GM18520 (cell line): ENCODE data around the gene BLZF1.
"Not testable (repeated sequence)": the region's sequence is repeated elsewhere in the genome, so short reads cannot be mapped to it uniquely, and the experiment has no call there.

Experiments
- ATAC-seq: cut with Tn5 transposase; IDR thresholded peaks from one replicate; pipeline ENCODE4 v1.9.1; 2021; ENCODE audit not compliant: unreplicated experiment

Gene BLZF1

DNA sequence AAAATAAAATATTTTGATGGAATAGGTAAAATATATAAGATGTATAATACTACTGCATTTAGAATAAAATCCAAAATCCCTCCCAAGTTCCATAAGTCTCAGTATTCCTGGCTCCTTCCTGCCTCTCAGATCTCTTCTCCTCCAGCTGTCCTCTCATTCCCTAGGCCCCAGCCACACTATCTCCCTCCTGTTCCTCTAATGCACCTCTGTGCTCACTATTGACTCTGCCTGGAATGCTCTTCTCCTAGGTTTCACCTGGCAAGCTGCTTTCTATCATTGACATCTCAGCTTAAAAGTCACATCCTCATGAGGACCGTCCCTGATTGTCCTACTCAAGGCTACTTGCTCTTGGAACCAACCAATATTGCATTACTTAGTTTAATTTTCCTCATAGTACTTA lies 7.6 kb upstream of the BLZF1 start:
- no peak for ATAC-seq

DNA sequence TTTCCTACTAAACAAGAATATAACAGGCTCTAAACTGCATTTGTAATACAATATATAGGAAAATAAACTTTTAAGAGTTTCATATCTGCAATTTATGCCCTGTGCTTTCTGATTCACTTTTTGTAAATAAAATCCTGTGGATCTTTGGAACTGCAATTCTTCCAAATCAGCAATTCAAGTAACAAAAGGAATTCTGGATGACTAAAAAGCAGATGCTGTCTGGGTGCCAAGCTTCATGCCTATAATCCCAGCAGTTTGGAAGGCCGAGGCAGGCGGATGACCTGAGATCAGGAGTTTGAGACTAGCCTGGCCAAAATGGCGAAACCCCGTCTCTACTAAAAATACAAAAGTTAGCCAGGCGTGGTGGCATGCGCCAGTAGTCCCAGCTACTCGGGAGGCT lies 6.7 kb upstream of the BLZF1 start:
- no peak for ATAC-seq

DNA sequence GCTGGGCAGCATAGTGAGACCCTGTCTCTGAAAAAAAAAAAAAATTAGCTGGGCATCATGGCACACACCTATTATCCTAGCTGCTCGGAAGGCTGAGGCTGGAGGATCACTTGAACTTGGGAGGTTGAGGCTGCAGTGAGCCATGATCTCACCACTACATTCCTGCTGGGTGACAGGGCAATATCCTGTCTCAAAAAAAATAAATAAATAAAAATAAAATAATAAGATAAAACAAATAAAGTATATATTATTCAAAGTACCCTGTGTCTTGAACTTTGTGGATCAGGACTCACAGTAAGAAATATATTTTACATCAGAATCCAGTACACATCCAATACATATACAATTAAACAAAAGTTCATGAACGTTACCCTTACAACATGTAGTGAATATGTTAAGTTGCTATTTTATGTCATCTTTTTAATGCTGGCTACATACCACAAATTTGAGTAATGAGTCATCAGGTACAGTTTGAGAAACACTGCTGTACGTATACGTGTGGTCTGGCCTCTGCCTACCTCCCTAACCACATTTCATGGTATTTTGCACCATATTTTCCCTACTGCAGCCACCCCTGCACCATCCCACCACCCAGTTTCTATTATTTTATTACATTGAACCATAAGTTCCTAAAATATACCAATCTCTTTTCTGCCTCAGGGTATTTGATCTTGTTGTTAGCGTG lies 4.8 kb upstream of the BLZF1 start:
- peak; percentile 32 for ATAC-seq

DNA sequence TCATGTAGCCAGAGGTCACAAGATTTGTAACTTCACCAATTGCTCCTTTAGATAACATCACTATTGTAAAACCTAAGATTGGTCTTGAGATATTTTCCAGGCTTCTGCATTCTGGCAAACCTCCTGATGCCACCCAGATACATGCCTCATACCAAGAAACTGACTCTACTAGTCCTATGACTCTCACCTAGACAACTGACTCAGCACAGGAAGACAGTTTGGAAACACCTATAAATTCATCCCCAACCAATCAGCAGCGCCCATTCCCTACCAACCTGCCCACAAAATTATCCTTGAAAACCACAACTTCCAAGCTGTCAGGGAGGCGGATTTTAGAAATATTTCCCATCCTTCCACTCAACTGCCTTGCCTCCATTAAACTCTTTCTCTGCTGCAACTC lies 3.0 kb upstream of the BLZF1 start:
- no peak for ATAC-seq

DNA sequence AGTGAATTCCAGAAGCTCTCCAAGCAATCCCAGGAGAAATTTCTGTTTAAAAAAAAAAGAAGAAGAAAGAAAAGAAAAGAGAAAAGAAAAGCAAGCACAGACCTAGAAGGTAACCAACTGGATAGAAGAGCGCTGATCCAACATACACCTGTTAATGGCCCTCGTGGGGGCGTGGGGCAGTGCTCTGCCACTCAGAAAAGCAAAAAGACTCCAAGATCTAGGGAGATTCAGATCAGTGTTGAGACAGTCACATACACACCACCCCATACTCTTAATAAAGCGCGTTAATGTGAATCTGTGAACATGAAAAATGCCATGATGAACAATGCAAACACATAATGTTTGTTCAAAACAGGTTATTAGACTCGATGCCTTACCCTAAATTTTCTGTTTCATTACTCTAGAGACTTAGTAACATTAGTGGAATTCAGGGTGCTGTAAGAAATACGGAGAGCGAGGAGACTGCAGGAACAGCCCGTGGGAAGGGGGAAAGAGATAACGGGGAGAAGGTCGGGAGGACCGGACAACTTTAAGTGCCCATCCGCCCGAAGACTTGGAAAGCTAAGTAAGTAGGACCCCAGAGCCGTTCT lies 804 bp upstream of the BLZF1 start:
- ATAC-seq = no peak

DNA sequence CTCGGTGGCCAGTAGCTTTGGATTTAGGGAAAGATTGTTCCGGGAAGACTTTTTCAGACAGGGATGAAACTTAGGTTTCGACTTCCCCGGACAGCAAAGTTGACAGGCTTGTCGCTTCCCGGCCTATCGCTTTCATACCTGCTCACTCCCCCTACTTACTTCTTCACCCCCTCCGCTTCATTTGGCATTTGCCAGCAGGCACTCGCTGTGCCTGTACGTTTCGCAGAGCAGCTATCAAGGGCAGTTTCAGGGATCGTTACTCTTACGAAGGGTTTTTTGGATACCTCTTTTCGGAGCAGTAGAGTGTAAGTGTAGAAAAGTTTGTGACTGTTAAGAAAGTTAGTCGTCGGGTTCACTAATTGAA lies 393 bp downstream of the BLZF1 start:
- no peak for ATAC-seq

DNA sequence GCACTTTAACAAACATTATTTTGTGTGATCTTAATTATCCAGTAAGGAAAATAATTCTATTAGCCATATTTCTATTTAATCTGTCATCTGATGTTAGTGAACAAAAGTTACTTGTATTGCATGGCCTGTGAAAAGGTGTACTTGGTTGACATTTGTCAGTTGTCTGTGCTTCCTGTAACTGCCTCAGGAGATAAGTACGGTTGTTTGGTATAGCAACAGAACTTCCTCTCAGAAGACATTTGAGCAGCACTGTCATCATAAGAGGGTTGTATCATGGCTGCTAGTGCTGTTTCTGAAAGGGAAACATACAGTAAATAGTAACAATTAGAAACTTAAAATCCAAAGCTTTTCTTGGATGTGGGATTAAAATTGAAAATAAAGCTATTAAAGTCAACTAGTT lies 3.4 kb downstream of the BLZF1 start:
- ATAC-seq = no peak

DNA sequence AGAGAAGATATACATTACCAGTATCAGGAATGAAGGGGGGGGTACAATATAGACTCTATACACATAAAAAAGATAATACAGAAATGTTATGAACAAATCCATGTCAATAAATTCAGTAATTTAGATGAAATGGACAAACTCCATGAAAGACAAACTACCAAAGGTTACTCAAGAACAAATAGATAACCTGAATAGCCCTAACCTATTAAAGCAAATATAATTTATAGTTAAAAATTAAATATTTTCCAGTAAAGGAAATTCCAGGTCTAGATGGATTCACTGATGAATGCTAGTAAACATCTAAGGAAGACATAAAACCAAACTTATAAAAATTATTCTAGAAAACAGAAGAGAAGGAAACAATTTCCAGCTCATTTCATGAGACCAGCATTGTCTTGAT lies 13.2 kb downstream of the BLZF1 start:
- no peak for ATAC-seq

DNA sequence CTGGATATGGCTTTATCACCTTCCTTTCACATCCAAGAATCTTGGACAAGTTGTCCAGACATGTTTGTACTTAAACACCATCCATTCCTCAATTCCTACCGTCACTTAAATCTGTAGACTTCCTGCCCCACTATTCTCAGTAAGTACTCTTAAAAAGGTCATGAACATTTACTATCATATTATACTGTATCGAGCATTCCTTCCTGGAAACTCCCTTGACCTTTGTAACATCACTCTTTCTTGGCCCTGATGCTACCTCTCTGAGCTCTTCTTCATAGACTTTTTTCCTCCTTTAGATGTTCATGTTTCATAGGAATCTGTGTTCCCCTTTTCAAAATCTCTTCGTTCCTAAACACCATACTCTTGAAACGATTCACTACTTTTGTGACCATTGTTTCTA lies 15.5 kb downstream of the BLZF1 start:
- ATAC-seq = no peak

DNA sequence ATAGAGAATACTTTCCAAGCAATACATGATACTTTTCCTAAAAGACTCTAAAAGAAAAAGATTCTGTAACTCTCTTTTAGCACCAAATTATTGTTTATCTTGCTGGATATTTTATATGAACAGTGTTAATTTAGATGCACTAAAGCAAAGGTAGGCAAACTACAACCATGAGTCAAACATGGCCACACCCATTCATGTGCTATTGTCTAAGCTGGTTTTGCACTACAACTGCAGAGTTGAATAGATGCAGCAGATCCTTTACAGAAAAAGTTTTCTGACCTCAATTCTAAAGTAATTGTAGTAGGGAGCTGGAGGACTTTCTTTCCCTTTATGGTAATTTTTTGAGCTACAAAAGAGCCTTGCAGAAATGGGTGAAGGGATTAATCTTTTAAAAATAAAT lies 19.4 kb downstream of the BLZF1 start:
- ATAC-seq = no peak

DNA sequence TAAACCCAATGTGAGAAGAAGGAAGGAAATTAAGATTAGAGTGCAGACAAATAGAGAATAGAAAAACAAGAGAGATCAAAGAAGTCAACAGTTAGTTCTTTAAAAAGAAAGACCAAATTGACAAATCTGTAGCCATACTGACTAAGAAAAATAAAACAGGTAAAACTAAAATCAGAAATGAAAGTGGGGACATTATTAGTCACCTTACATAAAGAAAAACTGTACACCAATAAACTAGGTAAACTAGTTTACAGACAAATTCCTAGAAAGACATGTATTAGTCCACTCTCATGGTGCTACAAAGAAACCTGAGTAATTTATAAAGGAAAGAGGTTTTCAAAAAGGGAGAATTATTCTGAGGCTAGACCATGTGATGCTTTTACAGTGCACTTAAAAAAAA lies 22.3 kb downstream of the BLZF1 start:
- ATAC-seq = peak; percentile 83

DNA sequence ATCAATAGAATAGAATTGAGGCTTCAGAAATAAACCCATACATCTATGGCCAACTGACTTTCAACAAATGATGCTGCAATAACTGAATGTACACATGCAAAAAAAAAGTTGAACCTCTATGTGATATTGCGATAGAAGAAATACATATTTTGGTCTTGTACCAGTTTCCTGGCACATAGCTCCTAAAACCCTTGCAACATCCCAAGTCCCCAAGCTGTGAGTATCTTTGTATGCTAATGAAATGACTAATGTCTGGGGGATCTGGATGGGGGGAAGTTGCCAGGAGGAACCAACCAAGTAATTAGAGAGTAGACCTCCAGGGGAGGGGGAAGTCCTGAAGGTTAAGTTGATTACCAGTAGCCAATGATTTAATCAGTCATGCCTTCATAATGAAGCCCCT lies 24.4 kb downstream of the BLZF1 start:
- no peak for ATAC-seq

DNA sequence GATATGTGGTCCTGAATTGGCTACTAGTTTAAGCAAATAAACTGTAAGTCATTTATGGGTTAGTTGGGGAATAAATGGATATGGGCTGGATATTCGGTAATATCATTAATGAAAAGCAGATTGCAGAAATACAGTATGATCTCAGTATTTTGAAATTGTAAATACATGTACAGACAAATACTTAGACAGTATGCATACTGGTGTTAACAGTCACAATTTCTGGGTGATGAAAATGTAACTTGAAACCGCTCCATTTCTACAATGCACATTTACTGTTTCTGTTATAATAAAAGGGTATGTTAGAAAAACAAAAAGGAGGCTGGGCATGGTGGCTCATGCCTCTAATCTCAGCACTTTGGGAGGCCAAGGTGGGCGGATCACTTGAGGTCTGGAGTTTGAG lies 28.0 kb downstream of the BLZF1 start:
- ATAC-seq = no peak

DNA sequence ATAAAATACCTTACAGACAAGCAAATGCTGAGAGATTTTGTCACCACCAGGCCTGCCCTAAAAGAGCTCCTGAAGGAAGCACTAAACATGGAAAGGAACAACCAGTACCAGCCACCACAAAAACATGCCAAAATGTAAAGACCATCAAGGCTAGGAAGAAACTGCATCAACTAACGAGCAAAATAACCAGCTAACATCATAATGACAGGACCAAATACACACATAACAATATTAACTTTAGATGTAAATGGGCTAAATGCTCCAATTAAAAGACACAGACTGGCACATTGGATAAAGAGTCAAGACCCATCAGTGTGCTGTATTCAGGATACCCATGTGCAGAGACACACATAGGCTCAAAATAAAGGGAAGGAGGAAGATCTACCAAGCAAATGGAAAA lies 34.6 kb downstream of the BLZF1 start:
- not testable (repeated sequence) for ATAC-seq

DNA sequence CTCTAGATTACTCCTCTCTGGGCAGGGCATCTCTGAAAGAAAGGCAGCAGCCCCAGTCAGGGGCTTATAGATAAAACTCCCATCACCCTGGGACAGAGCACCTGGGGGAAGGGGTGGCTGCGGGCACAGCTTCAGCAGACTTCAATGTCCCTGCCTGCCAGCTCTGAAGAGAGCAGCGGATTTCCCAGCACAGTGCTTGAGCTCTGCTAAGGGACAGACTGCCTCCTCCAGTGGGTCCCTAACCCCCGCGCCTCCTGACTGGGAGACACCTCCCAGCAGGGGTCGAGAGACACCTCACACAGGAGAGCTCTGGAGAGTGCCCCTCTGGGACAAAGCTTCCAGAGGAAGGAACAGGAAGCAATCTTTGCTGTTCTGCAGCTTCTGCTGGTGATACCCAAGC lies 40.3 kb downstream of the BLZF1 start:
- ATAC-seq = not testable (repeated sequence)

DNA sequence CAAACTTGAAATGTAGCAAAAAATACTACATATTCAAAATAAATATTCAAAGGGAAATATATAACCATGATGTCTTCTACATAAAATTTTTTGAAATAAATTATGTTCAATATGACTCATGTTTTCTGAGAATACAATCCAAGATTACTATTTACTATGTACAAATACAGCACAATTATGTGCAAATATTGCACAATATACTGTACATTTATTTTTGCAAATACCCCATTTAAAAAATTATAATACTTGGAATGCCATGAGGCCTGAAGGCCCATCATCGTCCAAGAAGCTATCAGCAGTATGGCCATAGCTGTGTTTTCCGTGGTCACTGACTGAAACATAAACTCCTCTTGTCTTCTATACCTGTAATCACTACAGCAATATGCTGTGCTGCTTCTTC lies 47.0 kb downstream of the BLZF1 start:
- no peak for ATAC-seq

DNA sequence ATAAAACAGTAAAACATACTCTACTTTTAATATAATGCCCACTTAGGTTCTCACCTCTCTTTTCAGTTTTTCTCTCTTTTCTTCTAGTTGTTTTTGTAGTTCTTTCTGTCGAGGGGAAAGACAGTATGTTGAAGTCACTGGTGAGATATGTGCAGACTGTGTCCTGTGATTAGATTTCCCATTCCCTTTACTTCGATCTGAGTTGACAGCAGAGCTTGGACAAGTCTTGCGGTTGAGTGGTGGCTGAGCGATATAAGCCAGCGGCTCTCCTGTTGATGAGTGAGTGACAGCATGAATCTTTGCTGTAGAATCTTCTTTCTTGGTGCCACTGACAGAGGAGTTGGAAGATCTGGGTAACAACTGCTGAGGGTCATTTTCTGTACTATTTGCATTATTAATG lies 53.3 kb downstream of the BLZF1 start:
- ATAC-seq = no peak

DNA sequence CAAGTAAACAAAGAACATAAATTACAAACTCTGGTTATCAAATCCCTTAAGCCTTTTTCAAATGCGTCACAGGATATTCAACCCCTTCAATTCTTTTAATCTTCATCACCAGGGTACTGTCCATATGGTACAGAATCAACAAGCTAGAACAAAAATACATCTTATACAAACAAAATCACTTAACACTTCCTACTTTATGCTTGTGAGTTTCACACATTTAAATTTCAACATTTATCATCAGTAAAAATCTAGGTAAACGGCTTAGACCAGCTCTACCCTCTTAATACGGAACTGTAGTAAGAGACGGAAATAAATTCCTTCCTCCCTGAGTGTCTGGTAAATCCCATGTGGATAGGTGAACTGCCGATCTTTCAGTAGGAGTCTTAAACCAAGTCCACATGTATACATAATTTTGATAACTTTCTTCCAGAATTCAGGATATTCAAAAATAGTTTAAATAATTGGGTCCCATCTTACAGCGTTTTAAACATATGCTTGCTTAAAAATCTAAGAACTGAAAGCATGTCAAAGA lies 58.2 kb downstream of the BLZF1 start:
- ATAC-seq = no peak

DNA sequence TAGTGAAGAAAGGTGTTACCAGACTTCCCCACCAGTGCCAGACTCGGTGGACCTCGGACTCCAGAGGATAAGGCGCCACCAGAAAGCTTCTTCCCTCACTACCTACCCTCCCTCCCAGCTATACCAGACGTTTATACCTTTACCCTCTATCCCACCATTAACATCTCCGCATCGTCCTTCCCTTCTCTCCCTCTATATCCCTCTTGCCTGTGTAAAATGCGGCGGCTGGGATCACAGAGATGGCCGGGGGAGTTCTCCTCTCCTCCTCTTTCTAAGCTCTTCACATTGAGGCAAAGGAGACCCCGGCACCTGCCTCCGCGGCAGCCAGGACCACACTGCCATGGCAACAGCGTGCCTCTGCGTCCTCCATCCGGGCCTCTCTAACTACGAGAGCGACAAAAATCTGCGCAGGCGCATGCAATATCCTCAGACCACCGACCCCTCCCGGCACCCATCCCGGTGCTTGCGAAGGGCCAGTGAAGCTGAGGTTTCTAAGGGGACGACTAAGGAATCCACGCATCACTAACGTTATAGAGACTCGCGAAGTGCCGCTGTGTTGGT lies 59.2 kb downstream of the BLZF1 start, which contains the start of gene CCDC181:
Gene CCDC181, minus strand, starts transcription at position 394 of the 561 bp plus-strand sequence. CDS start 2,547 bp downstream, outside the sequence.
- peak; percentile 74 for ATAC-seq
